Memory B cell (primary cell): ENCODE measurements around the gene PLA2G4B.

Source experiments
- ATAC-seq: fragments of 150-1000 bp; cut with Tn5 transposase; 2 replicates; pipeline ENCODE4 v1.10.0; 2021; ENCODE audit warnings: low read depth, mild to moderate bottlenecking, moderate library complexity
- DNase-seq, 2 donors: peaks; one replicate each; pipeline ENCODE4 v3.0.0; 2022; ENCODE audit warnings: low spot score in 2 of 2
- H3K27ac Mint-ChIP-seq: one replicate; pipeline ENCODE4 v1.8.0; 2022; ENCODE audit warnings: mild to moderate bottlenecking, moderate library complexity, mixed read lengths
- H3K27me3 Mint-ChIP-seq: one replicate; pipeline ENCODE4 v1.8.0; 2022; ENCODE audit warnings: mixed read lengths
- H3K36me3 Mint-ChIP-seq: one replicate; pipeline ENCODE4 v1.8.0; 2022; ENCODE audit warnings: mild to moderate bottlenecking, mixed read lengths
- H3K4me1 Mint-ChIP-seq: one replicate; pipeline ENCODE4 v1.8.0; 2022; ENCODE audit warnings: mixed read lengths
- H3K4me3 Mint-ChIP-seq: one replicate; pipeline ENCODE4 v1.8.0; 2022; ENCODE audit warnings: mild to moderate bottlenecking, moderate library complexity, mixed read lengths
- H3K9me3 Mint-ChIP-seq: one replicate; pipeline ENCODE4 v1.8.0; 2022; ENCODE audit warnings: mixed read lengths

The PLA2G4B gene

GRCh38 chr15:41882689-41883483 is 44.2 kb downstream of the PLA2G4B start:
- Mint-ChIP-seq H3K9me3 (no peaks in the 10 kb centered on the region), H3K4me3 (no peak overlapping the region), H3K4me1 (peaks cover 13% of the 10 kb centered on the region), H3K27me3 (peaks cover 14% of the 10 kb centered on the region), H3K27ac (no peak overlapping the region), H3K36me3 (no peaks in the 10 kb centered on the region)
- ATAC-seq (peak; percentile 62), DNase-seq (no peak)

- peaks cover 14% of the 10 kb centered on the region for H3K27me3 Mint-ChIP-seq
- ATAC-seq (no peak), DNase-seq (no peak)
- no peak overlapping the region for H3K27ac Mint-ChIP-seq
- H3K36me3 Mint-ChIP-seq: no peaks in the 10 kb centered on the region
- H3K4me3 Mint-ChIP-seq: no peak overlapping the region
- no peaks in the 10 kb centered on the region for H3K9me3 Mint-ChIP-seq
- H3K4me1 Mint-ChIP-seq: peaks cover 14% of the 10 kb centered on the region
These were observed 44.8 kb downstream of the PLA2G4B start for GRCh38 chr15:41883484-41883825.

- H3K27ac Mint-ChIP-seq: peak overlapping the region; percentile 9
- no peaks in the 10 kb centered on the region for H3K9me3 Mint-ChIP-seq
- no peak overlapping the region for H3K4me3 Mint-ChIP-seq
These were observed 45.8 kb downstream of the PLA2G4B start for GRCh38 chr15:41884458-41884857.

GRCh38 chr15:41885321-41885720 is 46.7 kb downstream of the PLA2G4B start:
- Mint-ChIP-seq H3K36me3 (no peaks in the 10 kb centered on the region), H3K4me3 (no peak overlapping the region), H3K4me1 (peaks cover 24% of the 10 kb centered on the region), H3K9me3 (no peaks in the 10 kb centered on the region), H3K27me3 (peaks cover 10% of the 10 kb centered on the region), H3K27ac (no peak overlapping the region)
- DNase-seq (no peak), ATAC-seq (no peak)

More at GRCh38 chr15:41884458-41884857, 45.8 kb downstream of the PLA2G4B start:
- DNase-seq: no peak
- H3K36me3 Mint-ChIP-seq: no peaks in the 10 kb centered on the region
- H3K27me3 Mint-ChIP-seq: peaks cover 11% of the 10 kb centered on the region
- no peak for ATAC-seq
- peaks cover 23% of the 10 kb centered on the region for H3K4me1 Mint-ChIP-seq

- no peak overlapping the region for H3K27ac Mint-ChIP-seq
- no peak overlapping the region for H3K4me3 Mint-ChIP-seq
These were observed 47.2 kb downstream of the PLA2G4B start for GRCh38 chr15:41885841-41886240.

GRCh38 chr15:41886741-41887140 is 48.1 kb downstream of the PLA2G4B start:
- Mint-ChIP-seq H3K4me3 (no peak overlapping the region), H3K36me3 (no peaks in the 10 kb centered on the region), H3K27ac (no peak overlapping the region), H3K27me3 (no peaks in the 10 kb centered on the region), H3K4me1 (peaks cover 20% of the 10 kb centered on the region), H3K9me3 (no peaks in the 10 kb centered on the region)
- DNase-seq (no peak), ATAC-seq (no peak)

More at GRCh38 chr15:41885841-41886240, 47.2 kb downstream of the PLA2G4B start:
- peaks cover 6% of the 10 kb centered on the region for H3K27me3 Mint-ChIP-seq
- ATAC-seq (no peak), DNase-seq (no peak)
- peaks cover 24% of the 10 kb centered on the region for H3K4me1 Mint-ChIP-seq
- H3K9me3 Mint-ChIP-seq: no peaks in the 10 kb centered on the region
- no peaks in the 10 kb centered on the region for H3K36me3 Mint-ChIP-seq

- Mint-ChIP-seq H3K27me3 (no peaks in the 10 kb centered on the region), H3K27ac (no peak overlapping the region), H3K4me1 (peaks cover 20% of the 10 kb centered on the region), H3K9me3 (no peaks in the 10 kb centered on the region), H3K36me3 (no peaks in the 10 kb centered on the region), H3K4me3 (no peak overlapping the region)
- DNase-seq (no peak), ATAC-seq (no peak)
These were observed 48.5 kb downstream of the PLA2G4B start for GRCh38 chr15:41887161-41887560.

- no peak for DNase-seq
- H3K9me3 Mint-ChIP-seq: no peaks in the 10 kb centered on the region
- no peak overlapping the region for H3K27ac Mint-ChIP-seq
- no peak overlapping the region for H3K4me3 Mint-ChIP-seq
- ATAC-seq: no peak
- no peaks in the 10 kb centered on the region for H3K27me3 Mint-ChIP-seq
- peaks cover 23% of the 10 kb centered on the region for H3K4me1 Mint-ChIP-seq
- H3K36me3 Mint-ChIP-seq: no peaks in the 10 kb centered on the region
These were observed 49.2 kb downstream of the PLA2G4B start for GRCh38 chr15:41887893-41888292.

GRCh38 chr15:41888662-41889253 is 50.1 kb downstream of the PLA2G4B start:
- no peak overlapping the region for H3K27ac Mint-ChIP-seq
- H3K4me3 Mint-ChIP-seq: peak overlapping the region; percentile 15
- no peaks in the 10 kb centered on the region for H3K9me3 Mint-ChIP-seq
- peak; percentile 46 for ATAC-seq
- H3K4me1 Mint-ChIP-seq: peaks cover 21% of the 10 kb centered on the region
- H3K27me3 Mint-ChIP-seq: no peaks in the 10 kb centered on the region
- DNase-seq: no peak
- no peaks in the 10 kb centered on the region for H3K36me3 Mint-ChIP-seq

GRCh38 chr15:41890050-41890690 is 51.5 kb downstream of the PLA2G4B start:
- no peaks in the 10 kb centered on the region for H3K9me3 Mint-ChIP-seq
- no peaks in the 10 kb centered on the region for H3K27me3 Mint-ChIP-seq
- H3K27ac Mint-ChIP-seq: no peak overlapping the region
- H3K4me1 Mint-ChIP-seq: peaks cover 29% of the 10 kb centered on the region
- no peaks in the 10 kb centered on the region for H3K36me3 Mint-ChIP-seq
- ATAC-seq: no peak
- no peak for DNase-seq
- no peak overlapping the region for H3K4me3 Mint-ChIP-seq

GRCh38 chr15:41891226-41891625 is 52.6 kb downstream of the PLA2G4B start:
- ATAC-seq: no peak
- H3K4me1 Mint-ChIP-seq: peaks cover 32% of the 10 kb centered on the region
- H3K27ac Mint-ChIP-seq: no peak overlapping the region
- H3K27me3 Mint-ChIP-seq: no peaks in the 10 kb centered on the region
- no peak overlapping the region for H3K4me3 Mint-ChIP-seq
- no peaks in the 10 kb centered on the region for H3K36me3 Mint-ChIP-seq
- no peaks in the 10 kb centered on the region for H3K9me3 Mint-ChIP-seq
- no peak for DNase-seq

GRCh38 chr15:41891946-41892345 is 53.3 kb downstream of the PLA2G4B start:
- Mint-ChIP-seq H3K27ac (peak overlapping the region; percentile 87), H3K36me3 (no peaks in the 10 kb centered on the region), H3K9me3 (no peaks in the 10 kb centered on the region), H3K4me3 (no peak overlapping the region), H3K4me1 (peaks cover 34% of the 10 kb centered on the region), H3K27me3 (no peaks in the 10 kb centered on the region)
- ATAC-seq: no peak
- no peak for DNase-seq

GRCh38 chr15:41892621-41893421 is 54.2 kb downstream of the PLA2G4B start:
- Mint-ChIP-seq H3K9me3 (no peaks in the 10 kb centered on the region), H3K27me3 (no peaks in the 10 kb centered on the region), H3K4me1 (peaks cover 34% of the 10 kb centered on the region), H3K27ac (peak overlapping the region; percentile 87), H3K36me3 (no peaks in the 10 kb centered on the region), H3K4me3 (peak overlapping the region; percentile 75)
- DNase-seq: no peak
- peak; percentile 18 for ATAC-seq
